Right ventricle myocardium inferior (tissue), 1 donor: ENCODE results near the gene RRH. TPM values are rescaled to one million over a fixed set of nuclear protein-coding genes. Genes with fewer than 3 reads are reported as not detected.

Source experiments
- ATAC-seq: fragments of 200-7000 bp; cut with Tn5 transposase; one replicate; pipeline ENCODE4 v1.9.1; 2020; ENCODE audit warnings: mild to moderate bottlenecking, moderate library complexity
- DNase-seq: peaks from one replicate; pipeline ENCODE4 v3.0.0; 2021; ENCODE audit errors: missing footprints
- intact Hi-C: fragments of 100-400 bp; cut with DNase I; formaldehyde crosslinking; loops from one replicate; pipeline ENCODE4 v1.11.0; 2022
- total RNA-seq: library from RNA; stranded (reverse); fragmentation: NEBNext Ultra II Directional; extraction: Animal tissue kit (Norgen Biotek cat#: 25700); gene quantifications from one replicate; pipeline ENCODE4 v1.2.1, GENCODE V29; 2021
- donor health status: DM: no; HTN: yes; CAD: no; lungs with severe emphysema.

RRH gene
- total RNA-seq, 1 donor from 2014 or later = not detected

DNA sequence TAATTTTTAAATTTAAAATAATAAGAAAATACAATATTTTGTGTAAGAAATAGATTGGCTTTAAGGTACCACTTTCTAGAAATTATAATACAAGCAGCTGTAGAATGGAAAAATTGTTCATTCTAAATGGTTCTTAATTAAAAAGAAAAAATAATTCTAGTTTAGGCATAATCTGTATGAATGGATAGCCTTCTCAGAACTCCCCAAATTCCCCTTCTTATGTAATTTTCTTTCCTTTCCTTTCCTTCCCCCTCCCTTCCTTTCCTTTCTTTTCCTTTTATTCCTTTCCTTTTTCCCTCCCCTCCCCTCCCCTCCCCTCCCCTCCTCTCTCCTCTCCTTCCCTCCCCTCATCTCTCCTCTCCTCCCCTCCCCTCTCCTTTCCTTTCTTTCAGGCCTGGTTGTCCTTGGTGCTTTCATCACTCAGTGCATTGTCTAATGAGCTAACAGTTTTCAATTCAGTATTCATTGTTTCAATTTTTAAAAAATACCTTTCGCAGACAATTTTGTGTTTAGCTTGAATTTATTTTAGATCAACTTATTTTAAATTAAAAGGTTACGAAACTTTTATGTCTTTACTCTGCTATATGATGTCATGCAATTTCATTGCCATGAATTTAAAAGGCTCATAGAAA is 49.0 kb downstream of the RRH start:
- DNase-seq (no peak), ATAC-seq (no peak)
- intact Hi-C loops = no loop called here

DNA sequence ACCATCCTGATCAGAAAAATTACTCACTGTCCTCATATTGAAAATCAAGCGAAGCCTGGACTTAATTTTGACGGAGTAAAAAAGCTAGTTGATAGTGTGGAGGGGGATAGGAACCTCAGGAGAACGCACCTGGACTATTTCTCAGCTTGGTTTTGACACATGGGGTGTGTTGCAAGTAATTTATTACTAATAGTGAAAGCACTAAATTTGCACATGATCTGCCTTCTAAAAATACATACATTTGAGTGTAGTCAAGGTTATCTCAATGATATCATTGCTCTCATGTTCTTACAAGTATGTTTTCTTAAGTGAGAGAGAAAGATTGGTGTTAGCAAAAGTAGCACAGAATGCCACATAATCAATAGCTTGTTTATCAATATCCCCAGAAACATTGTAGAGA is 49.6 kb downstream of the RRH start:
- ATAC-seq = no peak
- intact Hi-C loops = no loop called here
- DNase-seq = no peak

DNA sequence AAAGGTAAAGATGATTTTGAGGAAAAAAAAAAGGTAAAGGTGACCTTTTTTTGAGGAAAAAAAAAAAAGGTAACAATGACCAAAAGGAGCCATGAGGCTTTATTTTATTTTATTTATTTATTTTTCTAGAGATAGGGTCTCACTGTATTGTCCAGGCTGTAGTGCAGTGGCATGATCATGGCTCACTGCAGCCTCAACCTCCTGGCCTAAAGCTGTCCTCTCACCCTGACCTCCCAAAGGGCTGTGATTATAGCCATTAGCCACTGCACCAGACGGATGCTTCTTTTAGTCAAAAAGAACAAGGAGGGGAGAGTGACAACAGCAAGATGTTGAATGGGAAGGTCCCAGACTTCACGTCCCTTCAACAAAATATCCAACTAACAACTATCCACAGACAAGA is 50.6 kb downstream of the RRH start:
- intact Hi-C loops = no loop called here
- ATAC-seq = no peak
- no peak for DNase-seq

DNA sequence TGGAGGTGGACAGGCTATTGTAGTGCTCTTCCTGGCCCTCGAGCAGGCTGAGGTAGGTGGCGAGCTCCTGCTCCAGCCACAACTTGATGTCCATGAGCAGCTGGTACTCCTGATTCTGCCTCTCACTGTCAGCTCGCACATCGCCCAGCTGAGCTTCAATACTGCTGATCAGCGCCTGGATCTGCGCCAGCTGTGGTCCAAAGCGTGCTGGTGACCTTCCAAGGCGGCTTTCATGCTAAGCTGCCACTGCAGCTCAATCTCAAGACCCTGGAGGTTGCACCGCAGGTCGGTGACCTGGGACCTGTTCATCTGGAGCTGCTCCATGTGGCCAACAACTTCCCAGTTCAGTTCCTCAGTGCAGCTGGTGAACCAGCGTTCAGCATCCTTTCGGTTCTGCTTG is 51.3 kb downstream of the RRH start:
- ATAC-seq (no peak), DNase-seq (no peak)
- intact Hi-C loops = no loop called here

DNA sequence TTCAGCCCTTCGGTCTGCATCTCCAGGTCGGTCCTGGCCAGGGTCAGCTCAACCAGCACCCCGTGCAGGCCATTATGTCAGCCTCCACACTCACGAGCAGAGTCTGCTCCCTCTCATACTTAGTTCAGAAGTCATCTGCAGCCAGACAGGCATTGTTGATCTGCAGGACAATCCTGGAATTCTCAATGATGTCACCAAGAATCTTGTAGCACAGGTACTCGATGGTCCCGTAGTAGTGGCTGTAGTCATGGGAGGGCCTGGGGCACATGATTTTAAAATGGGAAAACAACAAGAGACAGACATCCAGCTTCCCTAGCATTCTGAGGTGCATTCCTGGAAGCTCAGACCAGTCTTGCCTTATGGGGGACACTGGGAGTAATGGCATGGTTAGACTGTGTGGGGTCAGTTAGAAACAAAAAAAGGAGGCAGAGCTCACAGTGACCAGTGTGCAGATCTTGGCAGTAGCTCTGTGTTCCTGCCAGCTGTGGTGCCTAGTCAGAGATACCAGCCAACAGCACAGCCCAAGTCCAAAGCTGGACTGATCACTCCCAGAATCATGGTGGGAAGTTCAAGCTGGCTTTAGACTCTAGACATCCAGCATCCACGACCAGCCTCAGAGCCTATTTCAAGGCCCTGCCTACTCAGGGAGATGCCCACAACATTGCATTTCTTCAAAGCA is 52.0 kb downstream of the RRH start:
- ATAC-seq = no peak
- intact Hi-C loops = no loop called here
- DNase-seq = no peak

DNA sequence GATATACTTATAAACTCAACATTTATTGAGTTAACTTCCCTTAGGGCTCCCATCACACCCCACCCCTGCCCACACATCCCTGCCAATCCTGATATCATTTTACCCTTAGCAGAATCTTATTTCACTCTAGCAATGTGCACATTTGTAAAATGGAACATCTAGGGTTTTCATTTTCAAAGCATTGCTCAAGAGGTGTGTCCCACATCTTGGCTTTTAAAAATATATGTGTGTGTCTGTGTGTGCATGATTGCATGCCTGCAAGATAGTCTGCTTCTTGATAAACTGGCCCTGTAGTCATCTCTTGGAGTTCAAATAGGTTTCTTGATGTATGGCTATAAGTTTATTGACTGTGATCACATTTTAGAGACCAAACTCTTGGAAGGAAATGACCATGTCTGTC is 58.5 kb downstream of the RRH start:
- ATAC-seq (no peak), DNase-seq (no peak)
- intact Hi-C loops = no loop called here

DNA sequence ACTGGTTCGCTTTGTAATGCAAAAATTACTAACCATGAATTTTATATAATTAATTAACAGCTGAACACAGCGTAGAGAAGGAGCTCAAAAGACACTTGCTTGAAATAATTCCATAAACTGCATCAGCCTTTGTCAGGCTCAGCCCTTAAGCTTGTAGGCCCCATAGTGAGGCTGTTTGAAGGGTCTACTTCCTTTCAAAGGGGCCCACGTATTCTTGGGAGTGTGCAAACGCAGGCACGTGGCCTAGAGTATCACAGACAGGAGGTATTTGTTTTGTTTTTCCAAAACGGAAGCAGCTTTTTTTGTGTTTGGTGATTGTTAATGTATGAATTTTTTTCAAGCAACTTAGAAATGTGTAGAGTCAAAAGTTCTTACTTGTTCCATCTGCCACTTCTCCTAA is 59.3 kb downstream of the RRH start:
- DNase-seq = no peak
- no peak for ATAC-seq
- intact Hi-C loops = no loop called here

DNA sequence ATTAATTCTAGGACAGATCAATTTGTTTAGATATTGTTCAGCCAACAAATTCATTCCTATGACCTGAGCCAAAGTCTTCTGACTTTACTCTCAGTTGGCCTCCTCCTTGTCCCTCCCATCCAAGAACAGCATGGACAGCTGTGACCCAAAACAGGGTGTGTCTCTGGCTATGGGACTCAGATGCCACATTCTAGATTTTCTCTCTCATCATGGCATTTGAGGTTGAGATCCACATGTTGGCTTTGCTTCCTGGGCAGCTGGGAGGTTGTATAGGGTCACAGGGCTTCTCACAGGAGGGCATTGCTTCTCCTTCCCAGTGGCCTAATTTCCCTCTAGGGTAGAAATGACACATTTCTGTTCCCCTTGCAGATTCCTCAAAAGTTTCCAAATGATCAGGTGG is 62.3 kb downstream of the RRH start:
- intact Hi-C loops = no loop called here
- ATAC-seq (no peak), DNase-seq (no peak)

Other genes with a start within 250 kb of the RRH start
- gene CASP6, start 124.5 kb upstream of the RRH start, total RNA-seq = 8.9 TPM
- gene PLA2G12A, start 97.9 kb upstream of the RRH start, total RNA-seq = 64.8 TPM
- gene CFI, start 26.0 kb upstream of the RRH start, total RNA-seq = 11.5 TPM
- 7.5 TPM for gene GAR1, start 12.2 kb upstream of the RRH start, total RNA-seq
- gene LRIT3, start 20.1 kb downstream of the RRH start, total RNA-seq = not detected
- gene EGF, start 84.9 kb downstream of the RRH start, total RNA-seq = 13.1 TPM